GM21447 (cell line): ENCODE data around the gene MMP23B.
"Not testable (repeated sequence)": the region's sequence is repeated elsewhere in the genome, so short reads cannot be mapped to it uniquely, and the experiment has no call there.

ENCODE experiments used
- ATAC-seq: cut with Tn5 transposase; IDR thresholded peaks from one replicate; pipeline ENCODE4 v1.9.1; 2021; ENCODE audit not compliant: unreplicated experiment

Gene MMP23B

GRCh38 chr1:1631782-1632420, at the start of gene MMP23B:
Gene MMP23B (plus strand): TSS chr1:1632173. CDS start chr1:1632219, 46 bp downstream.
- ATAC-seq, result no peak

GRCh38 chr1:1582585-1583346, 49.2 kb upstream of the MMP23B start:
- ATAC-seq, result no peak

GRCh38 chr1:1583347-1584010, 48.5 kb upstream of the MMP23B start:
- no peak for ATAC-seq

GRCh38 chr1:1591452-1591851, 40.5 kb upstream of the MMP23B start:
- no peak for ATAC-seq

GRCh38 chr1:1593834-1594601, 38.0 kb upstream of the MMP23B start:
- no peak for ATAC-seq

GRCh38 chr1:1594602-1595260, 37.2 kb upstream of the MMP23B start:
- no peak for ATAC-seq

- not testable (repeated sequence) for ATAC-seq
Observed at GRCh38 chr1:1595341-1595740, 36.6 kb upstream of the MMP23B start.

GRCh38 chr1:1596493-1597274, 35.3 kb upstream of the MMP23B start:
- no peak for ATAC-seq

GRCh38 chr1:1597275-1597930, 34.6 kb upstream of the MMP23B start:
- no peak for ATAC-seq

- no peak for ATAC-seq
Observed at GRCh38 chr1:1598051-1598719, 33.8 kb upstream of the MMP23B start.

GRCh38 chr1:1598720-1599029, 33.3 kb upstream of the MMP23B start:
- ATAC-seq, result no peak

GRCh38 chr1:1599030-1599934, 32.7 kb upstream of the MMP23B start:
- no peak for ATAC-seq

- ATAC-seq, result no peak
Observed at GRCh38 chr1:1599935-1600860, 31.8 kb upstream of the MMP23B start, which contains the start of gene FNDC10. Gene FNDC10 (minus strand): TSS chr1:1600135. CDS start chr1:1600015, 120 bp downstream.

- no peak for ATAC-seq
Observed at GRCh38 chr1:1600861-1601563, 31.0 kb upstream of the MMP23B start.

- no peak for ATAC-seq
Observed at GRCh38 chr1:1601564-1602303, 30.2 kb upstream of the MMP23B start.
